Heart right ventricle (tissue), 16 donors: ENCODE results near the gene TAF5L. TPM values are rescaled to one million over a fixed set of nuclear protein-coding genes. Genes with fewer than 3 reads are reported as not detected.
A peak's percentile ranks its signal among the peaks of the same experiment; 100 is the strongest.

Experiments used
- ATAC-seq, 8 donors: fragments of 200-7000 bp; cut with Tn5 transposase; one replicate each; pipeline ENCODE4 v1.9.1; 2020; ENCODE audit warnings: mild to moderate bottlenecking in 8 of 8, moderate library complexity in 8 of 8, moderate number of reproducible peaks in 1 of 8
- DNase-seq, 2 donors: peaks; one replicate each; pipeline ENCODE4 v3.0.0-alpha.2; 2020
- H3K27ac ChIP-seq, 10 donors: fragments of 200-600 bp; sonication (generic) in 2 of 10; one replicate each; pipeline versions ENCODE4 v1.5.0 to v1.8.0; 2020 to 2022; ENCODE audit warnings: mild to moderate bottlenecking in 3 of 10
- H3K27me3 ChIP-seq, 7 donors: fragments of 200-600 bp; one replicate each; pipeline ENCODE4 v1.8.0; 2021 to 2022; ENCODE audit warnings: mild to moderate bottlenecking in 2 of 7
- H3K36me3 ChIP-seq, 9 donors: fragments of 200-600 bp; sonication (generic) in 1 of 9; one replicate each; pipeline versions ENCODE4 v1.5.0 to v1.8.0; 2020 to 2022; ENCODE audit warnings: mild to moderate bottlenecking in 2 of 9
- H3K4me1 ChIP-seq, 9 donors: fragments of 200-600 bp; sonication (generic) in 1 of 9; one replicate each; pipeline versions ENCODE4 v1.5.0 to v1.8.0; 2020 to 2022; ENCODE audit warnings: mild to moderate bottlenecking in 4 of 9
- H3K4me3 ChIP-seq, 10 donors: fragments of 200-600 bp; sonication (generic) in 2 of 10; one replicate each; pipeline versions ENCODE4 v1.5.0 to v1.8.0; 2020 to 2022; ENCODE audit warnings: mild to moderate bottlenecking in 7 of 10, moderate library complexity in 2 of 10
- H3K9me3 ChIP-seq, 11 donors: fragments of 200-600 bp in 10 of 11; sonication (generic) in 2 of 11; one replicate each; pipeline versions ENCODE4 v1.5.0 to v1.8.0; 2013 to 2022; ENCODE audit warnings: mild to moderate bottlenecking in 2 of 11, control low read depth in 1 of 11, moderate library complexity in 1 of 11
- WGBS, 2 donors: extraction: QIAGEN DNeasy Blood & Tissue Kit; methylation state at CpG; one replicate each; pipeline ENCODE4 v1.1.7; 2013; ENCODE audit warnings: inconsistent platforms in 1 of 2; 5-methylcytosine and 5-hydroxymethylcytosine counted together
- intact Hi-C, 10 donors: fragments of 100-400 bp; cut with DNase I; formaldehyde crosslinking; loops; one replicate each; pipeline versions ENCODE4 v1.11.1 to v1.14.2; 2022
- polyA plus RNA-seq, 2 donors: library from polyadenylated mRNA; stranded (reverse); fragments of 200-250 nt; gene quantifications; one replicate each; pipeline ENCODE4 v1.2.3, GENCODE V29; 2013
- total RNA-seq, 10 donors: library from RNA; stranded (reverse); fragmentation: NEBNext Ultra II Directional in 3 of 10; extraction: Animal tissue kit (Norgen Biotek cat#: 25700) in 3 of 10; gene quantifications; one replicate each; pipeline versions ENCODE4 v1.2.1 to v1.2.4, GENCODE V29; 2021 to 2023
- TF ChIP-seq, protein P1 (sequence below), 9 donors: fragments of 200-600 bp; sonication (generic) in 2 of 9; IDR thresholded peaks; one replicate each; pipeline versions ENCODE4 v1.5.0 to v1.8.0; 2021 to 2022; ENCODE audit warnings: antibody characterized with exemption in 9 of 9, mild to moderate bottlenecking in 5 of 9, moderate library complexity in 1 of 9
- donor health status: Arrhythmogenic right ventricular cardiomyopathy.
- donor health status: ischemic (EF 13 %, LVEDD 7.1; RV severe dilation, severe dysfunction).
- donor health status: healthy with polysubstance abuse.
- donor health status: DM: no; HTN: yes; CAD: no.
- donor health status: DM: no; HTN: no; CAD: no.
- donor health status: ischemic (EF 25% LVEDD 6.9; RV normal size, moderate dysfunction).
- donor health status: ischemic (EF 25% LVEDD 5.7; RV mildly dilated, moderate dysfunction).
- donor health status: healthy.
- donor health status: DM: yes; HTN: yes; CAD: no.
- donor health status: Ischemic cardiomyopathy.
- donor health status: ischemic (EF 35%, LVEDD 5.7; RV mildly dilated, moderate dysfunction).
- donor health status: nonischemic (EF 11% LVEDD 7.7; RV severe dilation, severe dysfunction).
- donor health status: DM: yes; HTN: yes; CAD: no.
- donor health status: PGD.
- donor health status: ischemic (EF 29% LVEDD 5.4; RV normal size, mild dysfunction).
- donor health status: nonischemic (EF 23%, LVEDD 6.1; RV moderate dilation, normal function).

TAF5L gene
- total and polyA plus RNA-seq, 12 donors: 6.0 to 13.7 (median 10.9) TPM

DNA sequence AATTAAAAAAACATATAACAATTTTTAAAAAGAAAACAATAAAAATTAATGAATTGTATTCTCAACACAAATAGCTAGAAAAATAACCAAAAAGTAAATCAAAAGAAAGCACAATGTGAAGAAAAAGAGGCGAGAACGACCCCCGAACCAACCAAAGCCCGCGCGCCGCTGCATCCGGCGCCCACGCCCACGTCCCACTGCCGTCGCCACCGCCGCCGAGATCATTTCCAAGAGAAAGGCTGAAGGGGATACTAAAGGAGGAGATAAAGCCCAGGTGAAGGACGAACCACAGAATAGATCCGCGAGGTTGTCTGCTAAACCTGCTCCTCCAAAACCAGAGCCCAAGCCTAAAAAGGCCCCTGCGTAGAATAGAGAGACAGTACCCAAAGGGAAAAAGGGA lies 55.6 kb downstream of the TAF5L start:
- Histone ChIP-seq H3K9me3 (no peaks in the 10 kb centered on the region), H3K27ac (no peak overlapping the region), H3K4me1 (peaks cover 0 to 5% (median 0%) of the 10 kb centered on the region in 9 donors), H3K36me3 (no peaks in the 10 kb centered on the region), H3K27me3 (no peaks in the 10 kb centered on the region), H3K4me3 (no peak overlapping the region)
- ATAC-seq (no peak), DNase-seq (no peak)
- intact Hi-C loops: no loop called here
- 74 to 79% methylated on average over 20 of the region's 20 CpGs for WGBS, 2 donors
- TF ChIP-seq, protein P1, sequence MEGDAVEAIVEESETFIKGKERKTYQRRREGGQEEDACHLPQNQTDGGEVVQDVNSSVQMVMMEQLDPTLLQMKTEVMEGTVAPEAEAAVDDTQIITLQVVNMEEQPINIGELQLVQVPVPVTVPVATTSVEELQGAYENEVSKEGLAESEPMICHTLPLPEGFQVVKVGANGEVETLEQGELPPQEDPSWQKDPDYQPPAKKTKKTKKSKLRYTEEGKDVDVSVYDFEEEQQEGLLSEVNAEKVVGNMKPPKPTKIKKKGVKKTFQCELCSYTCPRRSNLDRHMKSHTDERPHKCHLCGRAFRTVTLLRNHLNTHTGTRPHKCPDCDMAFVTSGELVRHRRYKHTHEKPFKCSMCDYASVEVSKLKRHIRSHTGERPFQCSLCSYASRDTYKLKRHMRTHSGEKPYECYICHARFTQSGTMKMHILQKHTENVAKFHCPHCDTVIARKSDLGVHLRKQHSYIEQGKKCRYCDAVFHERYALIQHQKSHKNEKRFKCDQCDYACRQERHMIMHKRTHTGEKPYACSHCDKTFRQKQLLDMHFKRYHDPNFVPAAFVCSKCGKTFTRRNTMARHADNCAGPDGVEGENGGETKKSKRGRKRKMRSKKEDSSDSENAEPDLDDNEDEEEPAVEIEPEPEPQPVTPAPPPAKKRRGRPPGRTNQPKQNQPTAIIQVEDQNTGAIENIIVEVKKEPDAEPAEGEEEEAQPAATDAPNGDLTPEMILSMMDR (IDR thresholded peaks at IDR 0.05): no peak

DNA sequence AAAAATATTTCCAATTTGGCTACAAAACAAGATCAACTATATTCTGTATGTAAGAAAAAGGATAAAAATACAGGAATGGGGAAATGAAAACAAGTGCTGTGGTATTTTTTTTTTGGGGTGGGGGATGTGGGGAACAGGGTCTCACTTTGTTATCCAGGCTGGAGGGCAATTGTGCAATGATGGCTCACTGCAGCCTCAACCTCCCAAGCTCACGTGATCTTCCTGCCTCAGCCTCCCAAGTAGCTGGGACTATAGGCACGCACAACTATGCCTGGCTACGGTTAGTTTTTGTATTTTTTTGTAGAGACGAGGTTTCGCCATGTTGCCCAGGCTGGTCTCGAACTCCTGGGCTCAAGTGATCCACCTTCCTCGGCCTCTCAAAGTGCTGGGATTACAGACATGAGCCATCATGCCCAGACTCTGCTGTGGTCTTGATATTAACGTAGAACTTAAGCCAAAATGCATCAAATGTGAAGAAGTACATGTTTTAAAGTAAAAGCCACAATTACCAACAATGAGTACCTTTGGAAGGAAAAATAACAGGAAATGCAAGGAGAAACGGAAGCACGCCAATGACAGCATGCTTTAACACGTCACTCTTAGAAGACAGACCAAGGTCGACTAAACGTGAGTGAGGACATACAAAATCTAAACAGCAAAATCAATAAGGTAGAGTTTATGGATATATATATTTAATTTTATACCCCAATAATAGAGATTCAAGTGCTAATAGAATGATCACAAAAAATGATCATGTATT lies 58.6 kb downstream of the TAF5L start:
- Histone ChIP-seq H3K27me3 (no peaks in the 10 kb centered on the region), H3K4me1 (peaks cover 0 to 20% (median 8%) of the 10 kb centered on the region in 9 donors), H3K4me3 (no peak overlapping the region), H3K36me3 (no peaks in the 10 kb centered on the region), H3K9me3 (no peaks in the 10 kb centered on the region), H3K27ac (peak overlapping the region in 1 of 10 donors; percentile 29)
- ATAC-seq: no peak
- WGBS, 2 donors: 66 to 71% methylated on average over 13 of the region's 13 CpGs
- intact Hi-C loops: no loop called here
- TF ChIP-seq, protein P1 (IDR thresholded peaks at IDR 0.05): no peak
- no peak for DNase-seq

DNA sequence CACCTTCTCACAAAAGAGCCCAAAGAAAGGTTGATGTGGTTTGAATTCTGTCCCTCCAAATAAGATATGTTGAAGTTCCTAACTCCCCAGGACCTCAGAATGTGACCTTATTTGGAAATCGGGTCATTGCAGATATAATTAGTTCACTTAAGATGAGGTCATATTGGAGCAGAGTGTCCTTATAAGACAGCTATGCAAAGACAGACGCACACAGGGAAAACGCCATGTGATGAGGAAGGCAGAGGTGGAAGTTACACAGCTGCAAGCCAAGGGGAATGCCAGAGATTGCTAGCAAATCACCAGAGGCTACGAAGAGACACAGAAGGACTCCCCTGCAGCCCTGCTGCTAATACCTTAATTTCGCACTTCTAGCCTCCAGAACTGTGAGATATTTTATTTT lies 62.2 kb downstream of the TAF5L start:
- Histone ChIP-seq H3K36me3 (no peaks in the 10 kb centered on the region), H3K27ac (peak overlapping the region in 7 of 10 donors; percentile 18 to 76 (median 59)), H3K9me3 (no peaks in the 10 kb centered on the region), H3K4me3 (peak overlapping the region in 4 of 10 donors; percentile 26 to 39 (median 33)), H3K4me1 (peaks cover 0 to 29% (median 14%) of the 10 kb centered on the region in 9 donors), H3K27me3 (no peaks in the 10 kb centered on the region)
- TF ChIP-seq, protein P1 (IDR thresholded peaks at IDR 0.05): no peak
- peak in 1 of 2 donors; percentile 66 for DNase-seq
- ATAC-seq: peak in 6 of 8 donors; percentile 16 to 59 (median 52)
- 14 to 15% methylated on average over 5 of the region's 5 CpGs for WGBS, 2 donors
- intact Hi-C loops: loop anchor here in 1 of 10 donors (5.0 kb wide), 1 partner anchor 59 kb away; no protein-coding TSS in a partner anchor

DNA sequence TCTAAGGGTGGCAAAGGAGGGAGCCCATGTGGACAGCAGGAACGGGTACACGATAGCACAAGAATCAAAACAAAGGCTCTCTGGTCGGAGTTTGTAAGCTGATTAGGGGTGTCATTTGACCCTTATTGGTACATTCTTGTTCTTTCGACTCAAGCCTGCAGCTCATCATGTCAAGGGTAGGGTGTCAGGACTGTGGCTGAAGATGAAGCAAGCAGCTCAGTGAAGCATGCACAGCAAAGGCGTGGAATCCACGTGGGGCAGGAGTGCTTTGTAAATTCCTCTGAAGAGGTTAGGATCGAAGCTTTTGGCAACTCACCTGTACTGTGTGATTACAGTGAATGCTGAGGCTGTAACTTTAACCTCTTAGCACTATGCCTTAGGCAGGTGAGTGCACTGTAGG lies 62.7 kb downstream of the TAF5L start:
- H3K27ac ChIP-seq: peak overlapping the region in 7 of 10 donors; percentile 18 to 76 (median 59)

More for the DNA sequence above, 62.7 kb downstream of the TAF5L start:
- Histone ChIP-seq H3K36me3 (no peaks in the 10 kb centered on the region), H3K4me3 (no peak overlapping the region), H3K9me3 (no peaks in the 10 kb centered on the region), H3K4me1 (peaks cover 0 to 29% (median 14%) of the 10 kb centered on the region in 9 donors), H3K27me3 (no peaks in the 10 kb centered on the region)
- intact Hi-C loops: loop anchor here in 1 of 10 donors (5.0 kb wide), 1 partner anchor 59 kb away; no protein-coding TSS in a partner anchor
- TF ChIP-seq, protein P1 (IDR thresholded peaks at IDR 0.05): no peak
- no peak for DNase-seq
- 46 to 56% methylated on average over 7 of the region's 7 CpGs for WGBS, 2 donors
- no peak for ATAC-seq
